ENCODE results near the gene CIBAR2.

CIBAR2 gene

GRCh38 chr16:85101956-85102630, 10.2 kb downstream of the CIBAR2 start:
- no peak for DNase-seq

DNA sequence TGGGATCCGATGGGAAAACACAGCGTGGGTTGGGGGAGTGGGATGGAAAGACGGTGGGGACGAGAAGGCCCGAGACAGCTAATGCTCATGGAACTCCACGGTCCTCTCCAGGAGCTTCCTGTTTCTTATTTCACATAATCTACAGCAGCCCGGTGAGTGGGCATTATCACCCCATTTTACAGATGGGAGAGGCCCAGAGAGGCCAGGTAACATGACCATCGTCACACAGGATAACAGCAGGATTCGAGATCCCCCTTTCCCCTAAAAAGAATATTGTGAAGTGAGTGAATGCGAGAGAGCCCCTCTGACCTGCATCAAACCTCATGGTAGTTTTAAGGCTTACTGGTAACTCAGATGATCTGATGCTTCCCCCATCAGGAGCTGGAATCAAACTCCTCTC, 12.0 kb downstream of the CIBAR2 start:
- DNase-seq: no peak

DNA sequence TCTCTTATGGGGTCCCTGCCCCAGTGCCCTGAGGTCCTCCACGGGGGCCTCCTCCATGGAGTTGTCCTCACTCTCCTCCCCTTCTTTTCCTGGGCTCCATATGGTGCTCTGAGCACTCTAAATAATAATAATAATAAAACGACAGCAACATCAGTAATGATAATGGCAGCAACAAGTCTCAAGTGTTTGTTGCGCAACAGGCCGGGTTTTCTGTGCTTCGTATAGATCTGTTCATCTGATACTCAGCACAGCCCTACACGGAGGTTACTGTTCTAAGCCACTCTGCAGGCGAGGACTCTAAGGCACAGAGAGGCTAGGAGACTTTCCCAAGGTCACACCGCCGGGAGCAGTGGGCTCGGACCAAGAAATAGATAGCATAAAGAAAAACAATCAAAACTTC, 13.7 kb downstream of the CIBAR2 start:
- no peak for DNase-seq

DNA sequence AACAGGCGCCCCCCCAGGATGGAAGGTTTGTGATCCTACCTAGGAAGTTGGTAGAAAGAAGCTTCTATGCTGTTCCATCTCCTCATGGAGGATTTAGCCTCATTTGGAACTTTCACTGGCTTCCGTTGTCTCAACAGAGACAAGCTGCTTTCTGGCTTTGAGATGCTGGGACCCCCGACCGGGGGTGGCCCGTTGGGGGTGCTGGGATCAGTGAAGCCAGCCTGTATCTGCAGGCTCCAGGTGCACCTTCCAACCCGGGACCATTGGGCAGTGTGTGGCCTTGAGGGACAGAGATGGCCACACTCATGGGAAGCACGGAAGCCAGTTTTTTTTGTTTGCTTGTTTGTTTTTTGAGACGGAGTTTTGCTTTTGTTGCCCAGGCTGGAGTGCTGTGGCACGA, 15.4 kb downstream of the CIBAR2 start:
- no peak for DNase-seq

DNA sequence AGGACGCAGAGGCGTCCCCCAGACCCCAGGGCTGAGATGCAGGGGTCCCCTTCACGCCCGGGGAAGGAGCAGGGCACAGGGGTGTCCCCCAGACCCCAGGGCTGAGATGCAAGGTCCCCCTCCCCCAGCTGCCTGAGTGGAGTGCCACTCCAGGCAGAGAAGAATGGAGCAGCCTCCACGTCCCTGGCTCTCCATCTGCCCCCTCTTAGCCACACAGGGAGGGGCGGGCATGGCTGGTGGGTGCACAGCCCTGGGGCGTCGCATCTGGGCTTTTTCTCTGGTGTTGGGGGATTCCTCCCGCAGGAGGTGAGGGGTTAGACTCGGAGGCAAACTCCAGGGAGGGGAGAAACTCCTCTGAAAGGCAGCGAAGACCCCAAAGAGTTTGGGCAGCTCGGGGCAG, 17.5 kb downstream of the CIBAR2 start:
- no peak for DNase-seq

- DNase-seq: no peak
Observed at GRCh38 chr16:85094176-85094805, 18.0 kb downstream of the CIBAR2 start.

DNA sequence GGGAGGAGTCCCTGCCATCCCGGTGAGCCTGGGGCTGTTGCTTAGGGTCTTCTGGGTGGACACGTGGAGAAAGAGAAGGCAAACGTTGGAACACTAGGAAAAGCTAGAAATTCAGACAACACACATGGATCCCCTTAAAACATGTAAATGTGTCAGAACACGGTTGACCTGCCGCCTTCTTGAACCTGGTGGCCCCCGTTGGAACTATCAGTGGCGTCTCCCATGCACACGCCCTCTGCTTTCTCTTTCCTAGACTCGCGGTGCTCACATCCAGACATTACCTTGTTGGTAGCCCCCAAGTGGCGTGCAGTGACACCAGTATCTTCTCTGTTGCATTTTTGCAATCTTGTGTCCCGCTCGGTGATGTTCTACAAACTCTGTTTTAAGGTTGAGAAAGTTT, 18.6 kb downstream of the CIBAR2 start:
- DNase-seq: no peak

DNA sequence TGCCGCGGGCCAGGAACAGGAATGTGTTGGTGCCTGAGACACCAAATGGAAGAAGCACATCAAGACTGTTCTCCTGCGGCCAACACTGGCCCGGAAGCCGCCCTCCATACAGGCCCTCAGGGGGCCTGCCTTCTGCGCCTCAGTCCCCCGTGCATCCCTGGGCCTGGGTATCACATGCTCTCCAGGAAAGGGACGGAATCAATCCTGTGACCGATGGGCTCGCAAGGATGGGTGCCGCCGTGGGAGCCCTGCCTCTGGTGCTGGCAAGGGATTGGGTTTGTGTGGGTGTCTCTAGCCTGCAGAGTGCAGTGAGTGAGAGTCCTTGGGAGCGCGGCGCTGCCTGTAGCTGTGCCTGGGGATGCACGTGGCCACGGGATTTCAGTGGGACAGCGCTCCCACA, 19.4 kb downstream of the CIBAR2 start:
- DNase-seq: no peak

DNA sequence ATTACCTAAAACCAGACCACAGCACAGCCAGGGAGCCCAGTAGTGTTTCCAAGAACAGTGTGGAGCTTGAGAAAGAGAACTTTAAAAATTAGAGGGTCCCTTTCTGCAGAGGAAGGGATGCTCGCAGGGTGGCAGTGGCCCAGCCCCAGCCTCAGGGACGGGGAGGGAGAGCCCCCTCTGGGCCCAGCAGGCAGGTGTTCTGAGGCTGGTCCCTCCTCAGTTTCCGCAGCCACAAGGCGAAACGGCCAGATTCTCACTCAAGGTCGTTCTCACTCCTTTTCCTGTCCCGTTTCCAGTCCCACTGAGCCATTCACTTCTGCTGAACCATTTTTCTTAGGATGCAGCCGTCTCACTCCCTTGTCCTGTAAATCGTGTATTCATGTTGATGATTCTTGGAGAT, 20.0 kb downstream of the CIBAR2 start:
- DNase-seq: no peak

DNA sequence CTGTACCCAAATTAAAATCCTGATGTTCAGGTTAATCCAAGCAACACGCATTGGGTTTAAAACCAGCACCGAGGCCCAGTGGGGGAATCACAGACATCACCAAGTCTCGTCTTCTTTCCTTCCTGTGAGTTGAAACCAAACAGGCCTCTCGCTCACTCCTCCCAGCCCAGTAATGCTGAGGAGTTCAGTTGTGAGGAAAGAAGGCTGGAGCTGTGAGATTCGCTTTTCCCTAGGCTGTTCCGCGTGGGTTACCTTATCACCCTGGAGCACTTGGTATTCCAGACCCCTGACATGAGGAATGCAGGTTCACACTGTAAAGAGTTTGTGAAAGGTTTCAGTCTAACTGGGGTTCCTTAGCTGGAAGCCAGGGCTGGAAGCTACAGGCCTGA, 20.8 kb downstream of the CIBAR2 start:
- DNase-seq: no peak

DNA sequence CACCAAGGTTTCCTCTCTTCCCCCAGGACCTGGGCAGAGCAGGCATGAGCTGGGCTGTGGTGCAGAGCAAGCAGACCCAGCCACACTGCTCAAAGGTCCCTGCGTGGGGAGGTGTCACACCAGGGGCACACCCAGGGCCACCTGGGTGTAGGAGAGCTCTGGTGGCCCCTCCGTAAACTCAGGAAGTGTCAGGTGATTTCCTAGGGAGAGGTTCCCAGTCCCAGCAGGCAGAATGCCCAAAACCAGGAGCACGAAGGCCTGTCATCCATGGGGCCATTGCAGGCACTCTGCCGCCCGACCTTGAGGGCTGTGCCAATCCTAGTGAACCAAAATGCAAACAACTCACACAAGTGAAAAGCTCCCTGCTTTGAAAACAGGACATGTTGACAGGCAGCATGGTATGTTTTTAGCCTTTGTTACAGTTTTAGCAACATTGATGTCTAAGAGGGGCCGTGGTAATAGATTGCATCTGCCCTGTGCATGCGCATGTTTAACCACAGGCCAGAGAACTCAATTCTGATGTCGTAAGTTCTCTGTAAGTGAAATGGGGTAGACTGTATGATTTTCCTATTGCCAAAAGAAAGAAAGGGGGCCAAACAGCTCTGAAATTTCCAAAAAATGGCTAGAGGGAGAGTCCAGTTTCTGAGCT, 21.3 kb downstream of the CIBAR2 start:
- DNase-seq: no peak

- DNase-seq: no peak
Observed at GRCh38 chr16:85090181-85090580, 22.1 kb downstream of the CIBAR2 start.

DNA sequence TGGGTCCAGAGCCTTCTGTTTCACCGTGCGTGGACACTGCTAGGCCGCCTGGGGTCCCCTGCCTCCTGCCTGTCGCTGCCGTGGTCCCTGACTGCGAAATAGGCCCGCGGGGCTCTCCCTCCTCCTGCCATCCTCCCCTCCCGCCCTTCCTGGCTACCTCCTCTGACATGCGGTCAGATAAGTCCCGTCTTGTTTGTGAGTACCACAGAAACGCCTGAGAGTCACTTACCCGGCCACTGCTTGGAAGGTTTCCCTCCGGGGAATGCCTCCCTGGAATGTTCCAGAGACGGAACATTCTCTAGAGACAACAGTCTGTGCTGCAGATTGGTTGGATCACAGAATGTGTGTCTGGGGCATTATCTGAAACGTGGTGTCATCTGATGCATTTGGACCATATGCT, 22.7 kb downstream of the CIBAR2 start:
- no peak for DNase-seq

GRCh38 chr16:85088570-85089199, 23.6 kb downstream of the CIBAR2 start:
- no peak for DNase-seq

DNA sequence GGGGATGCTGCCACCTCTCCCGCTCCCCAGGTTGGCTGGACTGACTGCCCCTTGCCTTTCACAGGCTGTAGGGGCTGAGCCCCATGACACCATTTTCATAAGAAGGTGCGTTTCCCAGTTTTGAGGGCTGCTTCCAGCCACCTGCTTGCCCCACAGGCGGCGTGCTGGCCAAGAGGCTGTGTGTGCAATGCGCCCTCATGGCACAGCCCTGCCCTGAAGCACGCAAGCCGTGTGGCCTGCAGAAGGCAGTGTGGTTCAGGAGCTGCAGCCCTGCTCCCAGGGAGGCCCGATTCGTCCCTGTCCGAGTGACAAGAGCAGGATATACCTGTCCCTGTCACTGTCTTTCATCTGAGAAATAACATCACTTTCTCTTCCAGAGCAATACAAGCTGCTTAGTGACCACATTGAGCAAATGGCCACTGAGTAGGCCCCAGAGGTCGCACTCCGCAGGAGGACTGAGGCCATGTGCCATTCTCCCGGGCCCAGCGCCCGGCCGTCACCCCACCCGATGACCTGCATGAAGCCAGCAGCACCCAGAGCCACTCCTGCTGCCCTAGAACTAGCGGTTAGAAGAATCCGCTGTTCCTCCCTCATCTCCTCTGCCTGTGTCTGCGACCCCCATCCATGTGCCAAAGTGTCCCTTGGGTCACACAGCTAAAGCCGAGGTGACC, 24.2 kb downstream of the CIBAR2 start:
- DNase-seq: no peak

- no peak for DNase-seq
Observed at GRCh38 chr16:85086347-85087291, 25.7 kb downstream of the CIBAR2 start.

GRCh38 chr16:85085721-85086120, 26.6 kb downstream of the CIBAR2 start:
- DNase-seq: no peak

- DNase-seq: no peak
Observed at GRCh38 chr16:85084841-85085510, 27.3 kb downstream of the CIBAR2 start.

GRCh38 chr16:85083051-85083639, 29.1 kb downstream of the CIBAR2 start:
- DNase-seq: no peak

GRCh38 chr16:85082173-85083050, 29.9 kb downstream of the CIBAR2 start:
- DNase-seq: no peak
